Measurements from ENCODE around the gene ALDH4A1.

GRCh38 chr1:18945401-18945849 is 43.1 kb upstream of the ALDH4A1 start:
- TF ChIP-seq, protein P1, sequence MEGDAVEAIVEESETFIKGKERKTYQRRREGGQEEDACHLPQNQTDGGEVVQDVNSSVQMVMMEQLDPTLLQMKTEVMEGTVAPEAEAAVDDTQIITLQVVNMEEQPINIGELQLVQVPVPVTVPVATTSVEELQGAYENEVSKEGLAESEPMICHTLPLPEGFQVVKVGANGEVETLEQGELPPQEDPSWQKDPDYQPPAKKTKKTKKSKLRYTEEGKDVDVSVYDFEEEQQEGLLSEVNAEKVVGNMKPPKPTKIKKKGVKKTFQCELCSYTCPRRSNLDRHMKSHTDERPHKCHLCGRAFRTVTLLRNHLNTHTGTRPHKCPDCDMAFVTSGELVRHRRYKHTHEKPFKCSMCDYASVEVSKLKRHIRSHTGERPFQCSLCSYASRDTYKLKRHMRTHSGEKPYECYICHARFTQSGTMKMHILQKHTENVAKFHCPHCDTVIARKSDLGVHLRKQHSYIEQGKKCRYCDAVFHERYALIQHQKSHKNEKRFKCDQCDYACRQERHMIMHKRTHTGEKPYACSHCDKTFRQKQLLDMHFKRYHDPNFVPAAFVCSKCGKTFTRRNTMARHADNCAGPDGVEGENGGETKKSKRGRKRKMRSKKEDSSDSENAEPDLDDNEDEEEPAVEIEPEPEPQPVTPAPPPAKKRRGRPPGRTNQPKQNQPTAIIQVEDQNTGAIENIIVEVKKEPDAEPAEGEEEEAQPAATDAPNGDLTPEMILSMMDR (conservative IDR thresholded peaks at IDR 0.05; ENCODE audit: low read length), result no peak
- TF ChIP-seq EZH2phosphoT487 (IDR thresholded peaks at IDR 0.05; ENCODE audit: borderline replicate concordance, low read depth, low read length), result no peak
